DMS153 (cell line): Measurements from ENCODE around the gene BGN.

Source experiments
- DNase-seq: peaks from one replicate; lab custom pipeline; 2025; lab: John Stamatoyannopoulos, UW

BGN gene

GRCh38 chrX:153530411-153531129, 35.8 kb downstream of the BGN start:
- no peak for DNase-seq

- DNase-seq = no peak
These were observed 38.3 kb downstream of the BGN start for GRCh38 chrX:153533091-153533490.

GRCh38 chrX:153537080-153537479, 42.3 kb downstream of the BGN start:
- DNase-seq = no peak

GRCh38 chrX:153537526-153538295, 42.9 kb downstream of the BGN start:
- DNase-seq = no peak

GRCh38 chrX:153538424-153538823, 43.6 kb downstream of the BGN start:
- DNase-seq = no peak

- DNase-seq = no peak
These were observed 44.6 kb downstream of the BGN start for GRCh38 chrX:153539171-153539978.

- no peak for DNase-seq
These were observed 45.2 kb downstream of the BGN start for GRCh38 chrX:153539979-153540358.

GRCh38 chrX:153544727-153545126, 49.9 kb downstream of the BGN start:
- no peak for DNase-seq

- DNase-seq = no peak
These were observed 51.6 kb downstream of the BGN start for GRCh38 chrX:153546386-153546785.

GRCh38 chrX:153547195-153547594, 52.4 kb downstream of the BGN start:
- no peak for DNase-seq

GRCh38 chrX:153549231-153549630, 54.5 kb downstream of the BGN start:
- no peak for DNase-seq

GRCh38 chrX:153549807-153550206, 55.0 kb downstream of the BGN start:
- DNase-seq = no peak

GRCh38 chrX:153551135-153551534, 56.4 kb downstream of the BGN start:
- DNase-seq = no peak

GRCh38 chrX:153554519-153555167, 59.9 kb downstream of the BGN start:
- DNase-seq = peak; percentile 26

- DNase-seq = no peak
These were observed 62.0 kb downstream of the BGN start for GRCh38 chrX:153556767-153557166.

GRCh38 chrX:153557618-153558355, 63.0 kb downstream of the BGN start:
- no peak for DNase-seq
